ENCODE measurements around the gene RELN. TPM values are rescaled to one million over a fixed set of nuclear protein-coding genes. Genes with fewer than 3 reads are reported as not detected.
"Not testable (repeated sequence)": the region's sequence is repeated elsewhere in the genome, so short reads cannot be mapped to it uniquely, and the experiment has no call there.

RELN gene
- total RNA-seq, 1 donor from 2014 or later: 5.7 TPM

DNA sequence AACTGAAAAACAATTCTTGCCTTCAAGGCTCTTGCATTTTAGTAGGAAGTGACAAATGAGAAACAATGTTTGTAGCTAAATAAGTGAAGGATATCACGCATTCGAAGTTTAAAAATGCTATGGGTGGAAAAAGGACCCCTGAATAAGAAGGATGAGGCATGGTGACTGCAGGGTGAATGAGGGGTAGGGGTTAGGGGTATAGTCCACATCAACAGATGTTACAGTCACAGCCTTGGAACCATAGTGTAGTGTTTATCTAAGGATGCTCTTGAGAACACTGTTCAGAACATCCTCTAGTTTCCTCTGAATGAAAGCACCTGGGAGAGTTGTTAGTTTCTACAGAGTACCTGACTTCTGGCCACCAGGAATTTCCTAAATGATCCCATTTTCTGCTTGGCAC lies 157.0 kb downstream of the RELN start:
- no peak for DNase-seq
- no peak overlapping the region for H3K4me3 Mint-ChIP-seq (ENCODE audit: unreplicated experiment)
- H3K9me3 Mint-ChIP-seq (ENCODE audit: unreplicated experiment): no peaks in the 10 kb centered on the region
- no peaks in the 10 kb centered on the region for H3K4me1 Mint-ChIP-seq (ENCODE audit: low read depth, unreplicated experiment)
- H3K36me3 Mint-ChIP-seq (ENCODE audit: unreplicated experiment): no peaks in the 10 kb centered on the region
- H3K27me3 Mint-ChIP-seq (ENCODE audit: unreplicated experiment): no peaks in the 10 kb centered on the region
- H3K27ac Mint-ChIP-seq (ENCODE audit: unreplicated experiment): no peak overlapping the region
- TF ChIP-seq, protein P1, sequence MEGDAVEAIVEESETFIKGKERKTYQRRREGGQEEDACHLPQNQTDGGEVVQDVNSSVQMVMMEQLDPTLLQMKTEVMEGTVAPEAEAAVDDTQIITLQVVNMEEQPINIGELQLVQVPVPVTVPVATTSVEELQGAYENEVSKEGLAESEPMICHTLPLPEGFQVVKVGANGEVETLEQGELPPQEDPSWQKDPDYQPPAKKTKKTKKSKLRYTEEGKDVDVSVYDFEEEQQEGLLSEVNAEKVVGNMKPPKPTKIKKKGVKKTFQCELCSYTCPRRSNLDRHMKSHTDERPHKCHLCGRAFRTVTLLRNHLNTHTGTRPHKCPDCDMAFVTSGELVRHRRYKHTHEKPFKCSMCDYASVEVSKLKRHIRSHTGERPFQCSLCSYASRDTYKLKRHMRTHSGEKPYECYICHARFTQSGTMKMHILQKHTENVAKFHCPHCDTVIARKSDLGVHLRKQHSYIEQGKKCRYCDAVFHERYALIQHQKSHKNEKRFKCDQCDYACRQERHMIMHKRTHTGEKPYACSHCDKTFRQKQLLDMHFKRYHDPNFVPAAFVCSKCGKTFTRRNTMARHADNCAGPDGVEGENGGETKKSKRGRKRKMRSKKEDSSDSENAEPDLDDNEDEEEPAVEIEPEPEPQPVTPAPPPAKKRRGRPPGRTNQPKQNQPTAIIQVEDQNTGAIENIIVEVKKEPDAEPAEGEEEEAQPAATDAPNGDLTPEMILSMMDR (IDR thresholded peaks at IDR 0.05; ENCODE audit: partially characterized antibody, unreplicated experiment): no peak

DNA sequence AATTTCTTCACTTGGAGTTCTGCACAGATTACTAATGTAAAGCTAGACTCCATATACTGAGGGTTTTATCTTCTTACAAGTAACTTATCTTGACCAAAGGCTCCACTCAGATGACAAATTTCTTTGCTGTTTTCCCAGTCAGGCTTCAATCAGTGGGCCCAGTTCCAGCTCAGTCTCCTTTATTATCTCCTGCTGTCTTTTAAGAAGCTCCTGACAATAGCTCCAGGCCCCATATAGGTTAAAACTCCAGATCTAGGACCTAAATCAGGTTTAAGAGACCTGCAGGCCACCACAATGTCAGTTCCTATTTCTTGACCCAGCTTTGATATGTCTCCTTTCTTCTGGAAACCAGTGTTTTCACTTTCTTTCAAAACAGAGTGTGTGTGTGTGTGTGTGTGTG lies 165.2 kb downstream of the RELN start:
- TF ChIP-seq, protein P1 (IDR thresholded peaks at IDR 0.05; ENCODE audit: partially characterized antibody, unreplicated experiment): no peak
- Mint-ChIP-seq H3K27me3 (ENCODE audit: unreplicated experiment) (no peaks in the 10 kb centered on the region), H3K9me3 (ENCODE audit: unreplicated experiment) (no peaks in the 10 kb centered on the region), H3K4me3 (ENCODE audit: unreplicated experiment) (no peak overlapping the region), H3K36me3 (ENCODE audit: unreplicated experiment) (no peaks in the 10 kb centered on the region), H3K27ac (ENCODE audit: unreplicated experiment) (no peak overlapping the region), H3K4me1 (ENCODE audit: low read depth, unreplicated experiment) (peaks cover 4% of the 10 kb centered on the region)
- DNase-seq: no peak

DNA sequence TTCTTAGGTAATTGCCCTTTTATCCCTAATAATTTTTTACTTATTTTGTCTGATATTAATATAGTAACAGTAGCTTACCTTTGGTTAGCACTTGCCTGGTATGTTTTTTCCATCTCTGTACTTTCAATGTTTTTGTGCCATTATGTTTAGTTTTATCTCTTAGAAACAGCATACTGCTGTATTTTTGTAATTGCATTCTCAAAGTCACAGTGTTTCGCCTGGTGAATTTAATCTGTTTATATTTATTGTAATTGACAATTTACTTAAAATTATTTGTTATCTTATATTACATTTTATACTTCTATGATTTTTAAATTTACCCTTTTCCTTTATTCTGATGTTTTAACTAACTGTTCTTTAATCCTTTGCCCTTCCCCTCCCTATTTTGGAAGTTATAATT lies 166.4 kb downstream of the RELN start:
- Mint-ChIP-seq H3K4me1 (ENCODE audit: low read depth, unreplicated experiment) (peaks cover 4% of the 10 kb centered on the region), H3K27me3 (ENCODE audit: unreplicated experiment) (no peaks in the 10 kb centered on the region), H3K36me3 (ENCODE audit: unreplicated experiment) (no peaks in the 10 kb centered on the region), H3K4me3 (ENCODE audit: unreplicated experiment) (no peak overlapping the region), H3K9me3 (ENCODE audit: unreplicated experiment) (no peaks in the 10 kb centered on the region), H3K27ac (ENCODE audit: unreplicated experiment) (no peak overlapping the region)
- no peak for DNase-seq
- TF ChIP-seq, protein P1 (IDR thresholded peaks at IDR 0.05; ENCODE audit: partially characterized antibody, unreplicated experiment): no peak

GRCh38 chr7:103821092-103821491 lies 168.4 kb downstream of the RELN start:
- DNase-seq: no peak
- H3K4me3 Mint-ChIP-seq (ENCODE audit: unreplicated experiment): no peak overlapping the region
- no peak overlapping the region for H3K27ac Mint-ChIP-seq (ENCODE audit: unreplicated experiment)
- no peaks in the 10 kb centered on the region for H3K27me3 Mint-ChIP-seq (ENCODE audit: unreplicated experiment)
- no peaks in the 10 kb centered on the region for H3K36me3 Mint-ChIP-seq (ENCODE audit: unreplicated experiment)
- TF ChIP-seq, protein P1 (IDR thresholded peaks at IDR 0.05; ENCODE audit: partially characterized antibody, unreplicated experiment): no peak
- no peaks in the 10 kb centered on the region for H3K9me3 Mint-ChIP-seq (ENCODE audit: unreplicated experiment)
- peaks cover 4% of the 10 kb centered on the region for H3K4me1 Mint-ChIP-seq (ENCODE audit: low read depth, unreplicated experiment)

DNA sequence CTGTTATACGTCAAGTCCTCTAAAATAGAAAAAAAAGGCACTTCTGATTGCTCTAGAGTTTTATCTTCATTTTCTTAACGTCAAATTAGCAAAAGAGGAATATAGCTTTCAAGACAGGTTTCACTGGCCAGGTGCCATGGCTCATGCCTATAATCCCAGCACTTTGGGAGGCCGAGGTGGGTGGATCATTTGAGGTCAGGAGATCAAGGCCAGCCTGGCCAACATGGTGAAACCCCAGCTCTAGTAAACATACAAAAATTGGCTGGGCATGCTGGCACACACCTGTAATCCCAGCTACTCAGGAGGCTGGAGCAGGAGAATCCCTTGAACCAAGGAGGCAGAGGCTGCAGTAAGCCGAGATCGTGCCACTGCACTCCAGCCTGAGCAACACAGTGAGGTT lies 173.5 kb downstream of the RELN start:
- H3K27ac Mint-ChIP-seq (ENCODE audit: unreplicated experiment); H3K27me3 Mint-ChIP-seq (ENCODE audit: unreplicated experiment); DNase-seq; H3K4me1 Mint-ChIP-seq (ENCODE audit: low read depth, unreplicated experiment); H3K36me3 Mint-ChIP-seq (ENCODE audit: unreplicated experiment); H3K4me3 Mint-ChIP-seq (ENCODE audit: unreplicated experiment); H3K9me3 Mint-ChIP-seq (ENCODE audit: unreplicated experiment): not testable (repeated sequence)

- Mint-ChIP-seq H3K27me3 (ENCODE audit: unreplicated experiment) (peaks cover 2% of the 10 kb centered on the region), H3K9me3 (ENCODE audit: unreplicated experiment) (no peaks in the 10 kb centered on the region), H3K27ac (ENCODE audit: unreplicated experiment) (no peak overlapping the region), H3K36me3 (ENCODE audit: unreplicated experiment) (no peaks in the 10 kb centered on the region), H3K4me1 (ENCODE audit: low read depth, unreplicated experiment) (peaks cover 4% of the 10 kb centered on the region), H3K4me3 (ENCODE audit: unreplicated experiment) (no peak overlapping the region)
- TF ChIP-seq, protein P1 (IDR thresholded peaks at IDR 0.05; ENCODE audit: partially characterized antibody, unreplicated experiment): no peak
- no peak for DNase-seq
Measured at GRCh38 chr7:103813970-103814369, 175.5 kb downstream of the RELN start.

Data from glutamatergic neuron (in vitro differentiated cells).